Limb (tissue), 2 donors: Measurements from ENCODE around the gene WDR36.
A peak's percentile ranks its signal among the peaks of the same experiment; 100 is the strongest.

Experiments
- DNase-seq, 2 donors: peaks; one replicate each; pipeline ENCODE4 v3.0.0-alpha.2; 2016; ENCODE audit errors: extremely low spot score in 2 of 2

WDR36 gene

DNA sequence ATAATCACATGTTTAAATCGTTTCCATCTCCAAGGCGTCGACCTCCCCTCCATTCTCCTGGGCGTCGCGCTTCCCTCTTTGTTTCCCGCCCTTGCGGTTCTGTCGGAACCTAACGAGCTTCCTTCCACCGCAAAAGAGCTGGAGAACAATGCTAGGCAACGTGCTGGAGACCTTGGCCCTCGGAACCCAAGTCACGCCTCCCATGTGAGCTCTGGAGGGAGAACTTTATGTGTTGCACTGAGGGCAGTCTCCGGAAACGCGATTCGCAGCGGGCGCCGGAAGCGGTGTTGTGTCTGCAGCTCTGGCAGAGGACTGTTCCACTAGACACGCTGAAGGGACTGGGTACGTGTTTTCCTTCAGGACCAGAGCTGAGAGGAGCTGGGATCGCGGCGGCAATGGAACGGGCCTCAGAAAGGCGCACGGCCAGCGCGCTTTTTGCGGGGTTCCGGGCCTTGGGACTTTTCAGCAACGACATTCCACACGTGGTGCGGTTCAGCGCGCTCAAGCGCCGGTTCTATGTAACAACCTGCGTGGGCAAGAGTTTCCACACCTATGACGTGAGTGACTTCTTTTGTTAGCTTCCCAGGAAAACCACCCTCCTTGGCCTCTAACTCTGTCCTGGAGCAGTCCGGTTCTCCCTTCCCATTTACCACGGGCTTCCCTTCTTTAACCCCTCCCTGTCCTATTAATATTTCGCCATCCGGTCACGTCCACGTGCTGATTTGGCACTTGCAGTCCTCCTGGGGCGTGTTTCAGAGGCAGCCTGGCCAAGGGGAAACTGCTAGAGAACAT is at the start of gene WDR36:
Gene WDR36, plus strand, starts transcription at position 287 of the 792 bp plus-strand sequence. Its CDS starts 109 bp downstream, at position 396.
- DNase-seq, result peak; percentile 93

DNA sequence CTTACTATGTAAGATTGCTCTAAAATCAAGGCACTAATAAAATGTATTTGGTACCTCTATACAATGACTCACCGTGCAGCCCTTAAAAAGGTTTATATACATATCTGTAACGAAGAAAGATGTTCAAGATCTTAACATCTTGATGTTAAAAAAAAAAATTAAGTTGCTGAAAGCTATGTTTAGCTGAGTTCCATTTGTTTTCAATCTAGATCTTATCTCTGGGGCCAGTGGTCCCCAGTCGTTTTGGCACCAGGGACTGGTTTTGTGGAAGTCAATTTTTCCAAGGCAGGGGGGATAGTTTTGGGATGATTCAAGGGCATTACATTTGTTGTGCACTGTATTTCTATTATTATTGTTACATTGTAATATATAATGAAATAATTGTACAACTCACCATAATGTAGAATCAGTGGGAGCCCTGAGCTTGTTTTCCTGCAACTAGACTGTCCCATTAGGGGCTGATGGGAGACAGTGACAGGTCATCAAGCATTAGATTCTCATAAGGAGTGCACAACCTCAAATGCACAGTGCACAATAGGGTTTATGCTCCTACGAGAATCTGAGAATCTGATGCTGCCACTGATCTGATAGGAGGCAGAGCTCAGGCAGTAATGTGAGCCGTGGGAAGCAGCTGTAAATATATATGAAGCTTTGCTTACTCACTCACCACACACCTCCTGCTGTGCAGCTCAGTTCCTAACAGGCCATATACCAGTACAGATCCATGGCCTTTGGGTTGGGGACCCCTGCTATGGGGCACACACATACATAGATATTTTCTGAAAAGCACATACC is 48.2 kb upstream of the WDR36 start:
- no peak for DNase-seq

DNA sequence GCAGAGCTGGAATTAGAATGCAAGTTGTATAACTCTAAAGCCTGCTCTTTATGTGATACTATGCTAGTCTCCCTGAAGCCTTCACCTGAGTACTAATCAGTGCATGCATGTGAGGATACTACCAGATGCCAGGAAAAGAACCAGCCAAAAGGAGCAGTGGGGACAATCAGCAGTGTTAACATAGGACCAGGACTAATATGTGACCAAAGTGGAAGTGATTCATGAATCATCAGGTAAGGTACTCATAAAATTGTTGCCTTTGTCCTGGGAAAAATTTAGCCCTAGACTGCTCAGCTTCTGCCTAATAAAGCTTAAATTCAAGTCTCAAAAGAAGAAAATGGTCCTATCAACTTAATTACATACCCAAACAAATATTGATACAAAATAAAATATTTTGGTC is 34.1 kb upstream of the WDR36 start:
- no peak for DNase-seq

DNA sequence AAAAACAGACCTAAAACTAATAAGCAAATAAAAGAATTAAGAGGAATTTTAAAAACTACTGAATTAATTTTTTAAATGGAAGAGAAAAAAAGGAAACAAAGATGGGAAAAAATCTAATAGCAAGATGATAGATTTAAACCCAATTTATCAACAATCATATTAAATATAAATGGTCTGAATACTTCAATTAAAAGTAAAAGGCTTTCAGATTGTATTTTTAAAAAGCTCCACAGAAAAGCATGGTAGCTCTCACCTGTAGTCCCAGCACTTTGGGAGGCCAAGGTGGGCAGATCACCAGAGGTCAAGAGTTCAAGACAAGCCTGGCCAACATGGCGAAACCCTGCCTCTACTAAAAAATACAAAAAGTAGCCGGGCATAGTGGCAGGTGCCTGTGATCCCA is 32.0 kb upstream of the WDR36 start:
- no peak for DNase-seq

DNA sequence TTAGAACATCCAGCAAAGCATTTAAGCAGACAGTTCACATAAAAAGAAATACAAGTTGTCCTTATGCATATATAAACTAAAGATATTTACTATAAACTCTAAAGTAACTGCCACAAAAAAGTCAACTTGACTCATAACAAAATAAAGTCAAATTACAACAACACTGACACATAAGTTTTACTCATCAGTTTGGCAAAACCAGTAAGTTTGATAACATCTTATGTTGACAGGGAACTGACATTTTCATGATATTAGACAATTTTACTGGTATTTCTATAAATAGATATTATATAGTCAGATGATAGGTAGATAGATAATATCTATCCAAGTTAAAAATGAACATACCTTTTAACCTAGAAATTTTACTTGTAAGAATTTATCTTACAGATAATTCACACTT is 30.5 kb upstream of the WDR36 start:
- DNase-seq, result no peak

DNA sequence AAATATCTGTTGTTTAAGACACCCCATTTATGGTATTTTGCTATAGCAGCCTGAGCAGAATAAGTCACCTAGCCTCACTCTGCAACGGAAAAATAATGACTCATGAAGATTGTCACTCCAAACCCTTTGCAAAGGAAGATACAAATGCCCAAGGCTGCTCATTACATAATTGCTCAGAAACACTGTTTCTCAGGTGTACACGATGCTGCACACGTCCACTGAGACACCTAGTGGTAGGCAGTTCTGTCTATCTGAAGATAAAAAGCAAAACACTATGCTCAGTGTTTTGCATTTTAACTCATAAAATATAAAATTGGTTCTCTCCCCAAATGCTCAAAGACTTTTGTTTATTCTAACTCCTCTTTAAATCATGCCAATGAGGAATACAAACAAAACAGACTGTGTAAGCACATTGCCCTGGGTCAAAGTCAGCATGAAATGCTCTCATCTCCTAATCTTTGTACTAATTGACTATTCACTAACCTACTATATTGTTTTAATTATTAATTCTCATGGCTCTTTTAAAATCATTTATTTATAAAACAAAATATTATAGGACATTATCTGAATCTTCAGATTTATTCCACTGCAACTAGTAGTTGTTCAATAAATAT is 28.3 kb upstream of the WDR36 start:
- DNase-seq, result no peak

DNA sequence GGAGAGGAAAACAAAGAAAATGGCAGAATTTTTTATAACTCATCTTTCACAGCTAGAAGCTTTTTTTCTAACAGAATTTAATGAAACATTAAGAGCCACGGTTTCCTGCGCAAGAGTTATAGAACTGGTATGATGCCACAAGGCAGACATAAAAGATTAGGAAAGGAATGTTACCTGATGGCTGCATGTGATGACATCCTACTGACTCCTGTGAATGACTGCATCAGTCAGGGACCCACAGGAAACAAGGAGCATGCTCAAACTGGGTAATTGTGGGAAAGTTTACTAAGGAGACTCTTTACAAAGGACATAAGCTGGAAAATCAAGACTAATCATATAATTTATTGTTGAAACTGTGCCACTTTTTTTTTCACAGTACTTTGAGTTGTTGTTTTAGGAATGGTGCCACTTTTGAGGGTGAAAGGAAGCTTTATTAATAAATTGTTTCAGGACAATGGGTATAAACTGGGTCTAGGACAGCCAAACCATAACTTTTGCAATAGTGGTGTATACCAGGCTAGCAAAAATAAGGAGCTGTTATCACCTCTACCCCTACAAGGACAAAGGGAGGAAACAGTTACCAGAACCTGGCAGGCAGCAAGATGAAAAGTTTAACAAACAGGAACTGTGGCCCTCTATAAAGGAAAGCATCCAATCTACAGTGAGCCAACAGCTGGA is 25.7 kb upstream of the WDR36 start:
- no peak for DNase-seq

DNA sequence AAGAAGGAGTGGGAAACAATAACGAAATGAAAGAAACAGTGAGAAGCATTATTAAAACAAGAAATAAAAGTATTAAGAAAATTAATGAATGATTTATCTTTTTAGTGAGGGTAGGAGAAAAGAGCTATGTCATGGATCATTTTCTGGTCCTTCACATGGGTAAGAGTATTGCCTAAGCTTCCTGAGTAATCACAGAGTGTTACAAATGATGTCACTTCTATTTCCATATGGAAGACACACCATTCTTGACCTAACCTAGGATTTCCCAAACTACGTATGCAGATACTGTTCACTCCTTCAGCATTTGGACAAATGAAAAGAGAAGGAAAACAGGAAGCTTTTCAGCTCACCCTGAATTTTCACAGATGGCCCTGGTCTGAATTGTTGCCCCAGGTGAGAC is 23.9 kb upstream of the WDR36 start:
- no peak for DNase-seq

DNA sequence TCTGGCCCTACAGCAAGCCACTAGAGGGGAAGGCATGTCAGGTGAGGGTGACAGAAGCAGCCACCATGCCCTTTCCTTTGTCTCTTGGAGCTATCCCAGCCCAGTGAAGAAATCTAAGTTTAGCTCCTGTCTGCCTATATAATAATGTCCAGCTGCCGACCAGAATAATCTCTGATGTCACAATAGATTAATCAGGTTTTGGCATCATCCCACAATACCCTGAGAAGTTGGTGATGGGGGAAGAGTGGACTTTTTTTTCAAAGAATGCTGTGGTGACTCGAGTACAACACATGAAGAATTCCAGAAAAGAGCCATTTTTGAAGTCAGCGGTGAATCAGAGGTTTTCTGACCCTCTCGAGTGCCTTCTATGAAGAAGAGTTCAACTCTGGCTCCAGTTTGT is 22.3 kb upstream of the WDR36 start:
- no peak for DNase-seq

DNA sequence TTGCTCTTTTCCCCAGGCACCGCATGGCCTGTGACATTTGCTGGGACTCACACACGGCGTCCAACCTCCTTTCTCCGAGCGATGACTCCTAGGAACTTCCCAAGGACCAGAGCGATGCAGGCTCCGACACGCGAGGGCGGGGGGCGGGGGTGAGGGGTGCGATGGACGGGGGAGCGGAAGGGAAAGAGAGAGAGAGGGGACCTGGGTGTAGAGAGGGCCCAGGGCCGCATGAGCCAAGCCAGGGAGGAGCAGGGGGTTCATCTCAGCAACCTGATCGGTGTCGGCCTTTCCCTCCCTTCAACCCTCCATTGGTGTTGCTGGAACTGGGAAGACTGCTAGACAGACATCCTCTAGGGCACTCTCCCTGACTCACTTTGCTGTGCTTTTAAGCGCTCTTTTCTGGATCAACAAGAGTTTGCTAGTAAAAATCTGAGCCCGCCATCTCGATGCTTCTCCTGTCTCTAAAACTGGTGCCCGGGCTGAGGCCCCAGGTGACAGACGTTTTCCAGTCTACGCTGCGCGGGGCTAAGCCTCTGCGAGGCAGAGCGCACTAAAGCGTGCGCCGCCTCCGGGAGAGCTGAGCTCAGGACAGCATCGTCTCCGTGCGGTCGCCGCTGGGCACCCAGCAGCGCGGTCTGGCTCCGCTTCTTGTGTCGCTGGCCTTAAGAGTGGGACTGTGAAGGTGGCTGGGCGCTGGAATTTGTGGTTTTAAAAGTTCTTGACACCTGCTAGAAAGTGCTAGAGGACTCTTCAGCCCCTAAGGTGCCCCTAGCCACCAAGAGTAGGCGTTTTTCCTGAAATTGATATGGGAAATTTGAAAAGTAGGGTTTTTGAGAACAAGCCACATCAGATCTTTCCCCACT is 21.6 kb upstream of the WDR36 start:
- DNase-seq, result peak in 1 of 2 donors; percentile 43

DNA sequence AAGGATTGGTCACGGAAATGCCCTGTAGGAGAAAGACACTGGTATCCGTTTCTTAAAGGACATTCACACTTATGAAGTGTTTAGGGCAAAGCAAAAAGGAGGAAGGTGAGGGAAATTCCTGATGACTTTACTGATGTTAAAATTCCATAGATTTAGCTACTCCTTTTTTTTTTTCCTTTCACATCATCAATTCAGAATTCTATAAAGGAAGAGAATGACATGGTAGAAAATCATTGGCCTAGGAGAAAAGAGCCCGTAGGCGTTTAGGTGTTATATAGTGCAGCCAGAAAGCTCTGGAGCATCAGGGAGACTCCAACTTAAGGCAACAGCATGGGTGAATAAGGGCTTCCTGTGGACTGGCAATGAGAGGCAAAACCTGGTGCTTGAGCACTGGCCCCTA is 20.7 kb upstream of the WDR36 start, which contains the start of gene TSLP:
Gene TSLP, plus strand, starts transcription at position 301 of the 400 bp plus-strand sequence. CDS start 178 bp downstream, outside the sequence.
- DNase-seq, result no peak

DNA sequence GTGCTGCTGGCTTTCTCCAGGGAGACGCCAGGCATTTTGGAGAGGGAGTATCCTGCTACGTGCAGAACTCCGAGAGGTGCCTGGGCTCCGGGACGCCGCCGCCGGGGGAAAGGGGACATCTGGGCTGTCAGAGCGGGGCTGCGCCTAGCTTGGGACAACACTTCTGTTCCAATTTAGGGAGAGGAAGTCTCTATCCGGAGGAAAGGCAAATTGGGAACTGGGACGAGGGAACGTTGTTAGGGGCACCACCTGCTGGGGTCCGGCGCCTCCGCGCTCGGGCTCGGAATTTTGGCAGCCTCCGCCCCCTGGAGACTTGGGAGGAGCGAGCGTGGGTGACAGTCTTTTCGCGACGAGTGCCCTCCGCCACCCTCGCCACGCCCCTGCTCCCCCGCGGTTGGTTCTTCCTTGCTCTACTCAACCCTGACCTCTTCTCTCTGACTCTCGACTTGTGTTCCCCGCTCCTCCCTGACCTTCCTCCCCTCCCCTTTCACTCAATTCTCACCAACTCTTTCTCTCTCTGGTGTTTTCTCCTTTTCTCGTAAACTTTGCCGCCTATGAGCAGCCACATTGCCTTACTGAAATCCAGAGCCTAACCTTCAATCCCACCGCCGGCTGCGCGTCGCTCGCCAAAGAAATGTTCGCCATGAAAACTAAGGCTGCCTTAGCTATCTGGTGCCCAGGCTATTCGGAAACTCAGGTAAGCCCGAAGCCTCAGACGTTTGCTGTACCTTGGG is 19.0 kb upstream of the WDR36 start:
- DNase-seq, result peak; percentile 21 to 51

DNA sequence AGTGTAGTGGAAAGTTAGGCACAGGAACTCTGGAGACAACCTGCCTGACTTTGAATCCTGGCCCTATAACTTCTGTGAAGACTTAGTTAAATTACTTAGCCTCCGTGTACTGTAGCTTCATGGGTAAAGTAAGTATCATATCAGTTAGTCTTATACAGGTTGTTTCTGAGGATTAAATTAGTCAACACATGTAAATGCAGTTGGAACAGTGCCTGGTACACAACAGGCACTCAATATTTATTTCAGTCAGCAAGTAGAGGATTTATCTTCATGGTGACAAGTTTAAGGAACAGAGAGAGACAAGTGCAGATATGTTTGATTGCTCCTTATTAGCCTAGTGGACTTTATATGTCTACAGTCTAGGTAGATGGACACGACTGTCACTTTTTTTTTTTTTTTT is 17.9 kb upstream of the WDR36 start:
- DNase-seq, result no peak

DNA sequence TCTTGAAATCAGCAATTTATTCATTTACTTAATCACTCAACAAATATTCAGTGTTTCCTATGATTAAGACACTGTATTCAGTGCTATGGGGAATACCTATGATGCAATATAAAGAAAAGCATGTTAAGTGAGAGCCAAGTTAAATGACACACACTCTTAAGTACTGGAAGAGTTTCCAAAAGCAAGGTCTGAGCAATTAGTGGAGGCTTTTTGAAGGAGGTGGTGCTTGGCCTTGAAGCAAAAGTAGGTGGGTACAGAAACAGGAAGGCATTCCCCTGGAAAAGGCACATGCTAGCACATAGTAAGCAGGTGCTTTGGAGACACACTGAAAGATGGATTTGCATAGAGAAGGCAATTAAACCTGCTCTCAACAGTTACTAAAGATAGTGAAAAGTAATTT is 16.6 kb upstream of the WDR36 start:
- DNase-seq, result no peak

DNA sequence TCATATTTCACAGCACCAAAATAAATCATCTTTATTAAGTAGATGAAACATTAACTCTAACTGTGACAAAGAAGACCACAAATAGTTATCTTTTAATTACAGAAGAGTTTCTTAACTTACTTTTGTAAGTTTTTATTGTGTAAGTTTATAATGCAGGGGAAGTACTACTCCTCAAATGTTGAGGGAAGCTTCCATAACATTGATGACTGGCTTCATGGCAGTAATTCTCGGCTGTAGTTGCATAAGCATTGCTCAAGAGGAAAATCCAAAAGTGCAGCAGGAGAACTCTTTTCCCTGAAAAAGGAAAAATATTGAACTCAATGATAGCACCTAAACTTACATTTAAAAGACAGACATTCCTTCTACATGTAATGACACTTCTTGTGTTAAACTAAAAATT is 16.1 kb upstream of the WDR36 start:
- DNase-seq, result no peak

DNA sequence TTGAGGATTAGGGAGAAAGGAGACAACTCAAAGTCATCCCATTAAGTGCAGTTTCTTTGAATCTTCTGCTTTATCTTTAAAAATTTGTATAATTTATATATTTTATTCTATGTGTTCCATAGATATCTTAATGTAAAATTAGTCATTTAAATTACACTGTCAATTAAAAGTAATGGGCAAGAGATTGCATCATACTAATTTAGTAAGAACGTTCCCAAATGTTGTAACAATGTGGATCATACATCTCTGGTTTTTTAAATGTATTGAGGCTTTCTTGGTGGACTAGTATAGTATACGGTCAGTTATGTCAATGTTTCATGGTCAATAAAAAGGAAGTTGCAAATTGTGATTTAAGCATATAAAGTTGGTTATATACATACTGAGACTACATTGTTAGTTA is 14.5 kb upstream of the WDR36 start:
- DNase-seq, result no peak

DNA sequence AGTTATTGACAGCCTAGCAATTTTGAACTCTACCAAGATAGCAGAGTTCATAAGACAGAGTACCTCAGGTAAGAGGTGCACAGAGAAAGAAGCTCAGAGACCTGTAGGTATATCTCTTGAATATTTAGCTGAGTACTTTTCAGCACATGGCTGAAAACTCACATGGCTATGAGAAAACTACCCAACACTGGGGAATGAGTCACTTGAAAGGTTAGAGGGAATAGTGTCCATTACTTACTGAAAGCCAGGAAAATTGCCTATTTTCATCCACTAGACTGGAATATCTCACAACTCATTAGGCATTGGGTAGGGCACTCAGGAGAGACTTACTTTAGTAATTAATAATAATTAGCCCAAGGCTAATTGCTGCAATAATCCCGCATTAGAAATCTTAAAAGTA is 12.3 kb upstream of the WDR36 start:
- DNase-seq, result no peak

DNA sequence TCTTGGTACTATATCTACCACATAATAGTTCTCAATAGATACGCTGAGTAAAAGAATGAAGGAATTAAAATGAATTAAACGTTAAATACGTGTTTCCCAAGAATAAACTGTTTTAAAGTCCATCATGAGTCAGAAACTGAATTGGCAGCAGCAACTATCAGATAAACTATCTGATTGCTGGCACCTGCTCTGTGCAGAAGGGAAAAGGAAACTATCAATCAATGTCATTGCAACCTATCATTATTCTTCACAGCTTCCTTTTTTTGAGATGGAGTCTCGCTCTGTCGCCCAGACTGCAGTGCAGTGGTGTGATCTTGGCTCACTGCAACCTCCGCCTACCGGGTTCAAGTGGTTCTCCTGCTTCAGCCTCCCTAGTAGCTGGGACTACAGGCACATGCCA is 8.8 kb upstream of the WDR36 start:
- no peak for DNase-seq

DNA sequence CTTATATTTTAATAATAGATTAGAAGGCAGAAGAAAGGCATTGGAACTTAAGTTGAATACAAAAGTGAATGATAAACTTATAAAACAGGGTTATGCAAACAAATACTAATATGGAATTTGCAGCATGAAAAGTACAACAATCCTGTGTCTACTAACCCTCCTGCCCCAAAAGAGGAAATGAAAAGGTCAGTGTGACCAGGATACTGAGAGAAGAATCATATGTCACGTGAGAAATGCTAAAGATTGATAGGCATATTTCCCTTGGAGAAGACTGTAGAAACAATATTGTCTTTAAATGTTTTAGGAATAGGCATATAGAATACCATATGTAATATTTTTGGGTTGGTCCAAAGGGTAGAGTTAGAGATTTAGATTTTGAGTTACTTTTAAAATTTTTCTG is 3.8 kb downstream of the WDR36 start:
- no peak for DNase-seq
